ENCODE results near the gene ATP5MK.
"Not testable (repeated sequence)": the region's sequence is repeated elsewhere in the genome, so short reads cannot be mapped to it uniquely, and the experiment has no call there.

ATP5MK gene, protein sequence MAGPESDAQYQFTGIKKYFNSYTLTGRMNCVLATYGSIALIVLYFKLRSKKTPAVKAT

GRCh38 chr10:103396067-103396788, at the start of gene ATP5MK, which contains the start of gene PDCD11:
Gene ATP5MK (minus strand): TSS chr10:103396475. CDS start chr10:103392457, 4,018 bp downstream.
Gene PDCD11 (plus strand): TSS chr10:103396626. CDS start chr10:103398427, 1,801 bp downstream.
- DNase-seq: peak; percentile 96 to 97

- DNase-seq: no peak
Observed at GRCh38 chr10:103445366-103445765, 49.1 kb upstream of the ATP5MK start.

DNA sequence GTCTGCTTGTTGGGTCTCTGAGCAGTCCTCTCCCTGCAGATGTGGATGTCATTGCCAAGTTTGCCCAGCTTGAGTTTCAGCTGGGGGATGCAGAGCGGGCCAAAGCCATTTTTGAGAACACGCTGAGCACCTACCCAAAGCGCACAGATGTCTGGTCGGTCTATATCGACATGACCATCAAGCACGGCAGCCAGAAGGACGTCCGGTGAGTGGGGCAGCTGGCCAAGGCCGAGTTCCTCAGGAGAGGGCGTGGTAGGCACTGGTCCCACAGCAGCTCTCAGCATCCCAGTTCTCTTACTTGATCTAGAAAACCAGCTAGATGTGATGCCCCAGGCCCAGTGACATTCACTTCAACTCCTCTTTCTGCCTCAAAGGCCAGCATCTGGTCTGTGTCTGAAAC, 48.2 kb upstream of the ATP5MK start:
- DNase-seq: no peak

DNA sequence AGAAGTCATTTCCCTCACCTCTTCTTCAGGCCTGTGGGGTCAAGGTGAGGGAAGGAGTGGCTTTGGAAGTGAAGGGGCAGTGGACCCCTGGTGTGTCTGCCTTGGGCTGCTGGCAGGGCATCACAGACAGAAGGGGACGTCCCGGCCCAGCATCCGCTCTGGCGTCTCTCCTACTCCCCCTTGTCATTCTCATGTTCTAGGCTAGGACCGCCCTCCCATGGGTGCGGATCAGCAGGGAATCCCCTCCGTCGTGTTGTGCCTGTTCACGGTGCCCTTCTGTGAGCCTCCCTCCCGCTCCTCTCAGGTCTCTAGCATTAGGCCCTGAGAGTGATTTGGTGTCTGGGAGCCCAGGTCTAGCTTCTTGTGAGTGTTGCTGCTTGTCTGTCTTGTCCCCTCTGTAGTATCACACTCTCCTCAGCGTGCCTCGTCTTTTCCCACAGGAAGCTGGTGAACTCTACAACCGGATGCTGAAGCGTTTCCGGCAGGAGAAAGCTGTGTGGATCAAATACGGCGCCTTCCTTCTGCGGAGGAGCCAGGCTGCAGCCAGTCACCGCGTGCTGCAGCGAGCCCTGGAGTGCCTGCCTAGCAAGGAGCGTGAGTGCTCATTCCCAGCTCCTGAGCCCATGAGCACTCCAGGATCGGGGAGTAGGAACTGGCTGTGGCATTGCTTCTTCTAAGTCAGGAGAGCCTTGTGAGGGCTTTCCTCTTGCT, 47.4 kb upstream of the ATP5MK start:
- no peak for DNase-seq

GRCh38 chr10:103442031-103442461, 45.8 kb upstream of the ATP5MK start:
- DNase-seq: no peak

GRCh38 chr10:103441611-103442010, 45.3 kb upstream of the ATP5MK start:
- no peak for DNase-seq

DNA sequence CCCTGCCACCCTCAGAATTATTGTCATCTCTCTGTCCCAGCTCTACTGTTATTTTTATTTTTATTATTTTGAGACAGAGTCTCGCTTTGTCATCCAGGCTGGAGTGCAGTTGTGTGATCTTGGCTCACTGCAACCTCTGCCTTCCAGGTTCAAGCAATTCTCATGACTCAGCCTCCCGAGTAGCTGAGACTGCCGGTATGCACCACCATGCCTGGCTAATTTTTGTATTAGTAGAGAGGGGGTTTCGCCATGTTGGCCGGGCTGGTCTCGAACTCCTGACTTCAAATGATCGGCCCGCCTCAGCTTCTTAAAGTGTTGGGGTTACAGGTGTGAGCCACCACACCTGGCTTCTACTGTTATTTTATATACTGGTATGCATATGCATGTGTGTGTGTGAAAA, 44.9 kb upstream of the ATP5MK start:
- no peak for DNase-seq

- DNase-seq: no peak
Observed at GRCh38 chr10:103440416-103440815, 44.1 kb upstream of the ATP5MK start.

GRCh38 chr10:103439776-103440175, 43.5 kb upstream of the ATP5MK start:
- DNase-seq: no peak

DNA sequence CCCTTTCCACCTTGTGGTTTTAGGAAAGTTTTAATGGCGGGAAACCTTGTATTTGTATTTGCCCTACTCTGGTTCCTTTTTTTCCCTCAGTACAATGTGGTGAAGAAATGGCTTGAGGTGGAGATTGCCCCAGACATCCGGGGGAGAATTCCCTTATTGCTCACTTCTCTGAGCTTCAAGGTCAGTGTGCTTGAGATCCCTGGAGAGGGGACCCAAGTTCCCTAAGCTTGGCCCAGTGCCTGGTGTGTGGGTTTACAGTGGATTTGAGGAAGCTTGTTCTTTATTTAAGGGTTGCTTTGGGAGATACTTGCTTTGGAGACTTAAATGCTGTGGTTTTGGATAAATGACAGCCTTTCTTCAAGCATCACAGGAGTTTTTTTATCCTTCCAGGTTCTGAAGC, 37.6 kb upstream of the ATP5MK start:
- DNase-seq: no peak

- no peak for DNase-seq
Observed at GRCh38 chr10:103431902-103432301, 35.6 kb upstream of the ATP5MK start.

GRCh38 chr10:103429647-103430046, 33.4 kb upstream of the ATP5MK start:
- no peak for DNase-seq

DNA sequence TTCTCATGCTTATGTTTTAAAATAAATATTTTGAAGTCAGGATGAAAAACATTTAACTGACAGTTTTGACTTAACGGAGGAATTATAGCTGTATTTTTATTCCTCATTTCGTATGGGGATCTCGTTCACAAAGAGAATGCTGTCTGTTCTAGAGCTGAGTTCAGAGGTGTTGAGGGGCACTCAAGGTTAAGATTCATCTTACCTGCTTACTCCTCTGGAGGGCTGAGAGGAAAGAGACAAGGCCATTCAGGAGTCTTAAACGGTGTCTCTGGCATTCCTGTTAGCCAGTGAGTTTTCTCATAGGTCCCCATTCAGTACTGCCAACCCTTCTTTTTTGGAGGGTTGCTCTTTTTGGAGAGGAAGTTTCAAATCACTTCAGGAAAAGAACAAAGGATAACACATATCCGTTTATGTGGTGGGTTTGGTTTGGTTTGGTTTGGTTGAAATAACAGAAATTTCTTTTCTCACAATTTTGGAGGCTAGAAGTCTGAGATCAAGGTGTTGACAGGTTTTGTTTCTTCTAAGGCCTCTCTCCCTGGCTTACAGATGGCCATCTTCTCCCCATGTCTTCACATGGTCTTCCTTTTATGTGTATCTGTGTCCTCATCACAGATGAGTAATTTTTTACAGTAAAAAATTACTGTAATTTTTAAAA, 32.8 kb upstream of the ATP5MK start:
- no peak for DNase-seq

- no peak for DNase-seq
Observed at GRCh38 chr10:103427866-103428265, 31.6 kb upstream of the ATP5MK start.

DNA sequence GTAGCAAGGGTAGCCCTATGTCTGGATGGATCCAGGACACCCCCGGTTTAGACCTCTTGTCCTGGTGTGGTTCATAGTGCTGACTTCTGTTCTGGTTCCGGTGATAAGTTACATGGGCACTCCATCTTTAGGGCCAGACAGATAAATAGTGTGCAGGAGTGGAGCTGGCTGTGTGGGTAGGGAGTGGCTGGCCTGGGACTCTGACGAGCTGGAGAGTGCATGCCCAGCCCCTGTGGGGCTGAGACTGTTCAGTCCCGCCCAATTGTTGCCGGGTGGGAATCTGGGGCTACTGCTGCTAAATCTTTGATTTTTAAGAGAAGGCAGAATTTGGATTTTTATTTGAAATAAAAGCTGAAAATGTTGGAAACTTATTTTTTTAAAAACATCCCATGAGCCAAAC, 27.5 kb upstream of the ATP5MK start:
- DNase-seq: no peak

DNA sequence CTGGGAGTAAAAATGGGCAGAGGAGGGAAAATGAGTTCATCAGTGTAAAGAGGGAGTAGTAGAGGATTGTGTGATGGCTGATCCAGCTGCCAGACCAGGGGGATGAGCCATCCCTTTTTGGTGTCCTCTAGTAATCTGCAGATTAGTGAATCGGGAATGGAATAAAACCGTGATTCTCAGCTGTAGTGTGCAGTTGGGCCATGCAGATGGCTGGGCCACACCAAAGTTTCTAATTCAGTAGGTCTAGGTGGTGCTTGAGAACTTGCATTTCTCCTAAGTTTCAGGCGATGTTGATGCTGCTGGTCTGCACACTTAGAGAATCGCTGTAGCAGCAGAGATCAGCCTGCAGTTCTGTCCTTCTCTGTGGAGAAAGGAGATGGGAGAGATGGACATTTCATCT, 22.8 kb upstream of the ATP5MK start:
- no peak for DNase-seq

GRCh38 chr10:103417601-103418000, 21.3 kb upstream of the ATP5MK start:
- no peak for DNase-seq

DNA sequence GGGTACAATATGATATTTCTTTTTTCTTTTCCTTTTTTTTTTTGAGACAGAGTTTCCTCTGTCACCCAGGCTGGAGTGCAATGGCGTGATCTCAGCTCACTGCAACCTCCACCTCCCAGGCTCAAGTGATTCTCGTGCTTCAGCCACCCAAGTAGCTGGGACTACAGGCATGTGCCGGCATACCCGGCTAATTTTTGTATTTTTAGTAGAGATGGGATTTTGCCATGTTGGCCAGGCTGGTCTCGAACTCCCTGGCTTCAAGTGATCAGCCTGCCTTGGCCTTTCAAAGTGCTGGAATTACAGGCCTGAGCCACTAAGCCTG, 20.8 kb upstream of the ATP5MK start:
- not testable (repeated sequence) for DNase-seq

- DNase-seq: peak; percentile 30 to 66
Observed at GRCh38 chr10:103416436-103417147, 20.3 kb upstream of the ATP5MK start.

DNA sequence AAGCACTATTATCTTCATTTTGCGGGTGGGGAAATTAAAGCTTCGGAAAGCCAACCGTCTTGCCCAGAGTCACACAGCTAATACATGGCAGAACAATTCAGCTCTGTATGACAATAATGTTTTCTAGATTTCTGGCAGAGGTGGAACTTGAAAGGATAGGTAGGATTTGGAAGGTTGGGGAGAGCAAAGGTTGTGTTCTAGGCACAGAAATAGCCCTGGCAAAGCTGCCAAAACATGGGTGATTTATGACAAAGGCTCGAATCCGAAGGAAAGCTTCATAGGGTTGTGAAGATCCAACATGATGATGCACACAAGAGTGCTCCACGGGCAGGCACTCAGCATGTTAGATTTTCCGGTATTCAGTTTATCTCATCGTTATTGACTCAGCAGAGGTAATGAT, 19.3 kb upstream of the ATP5MK start:
- no peak for DNase-seq

DNA sequence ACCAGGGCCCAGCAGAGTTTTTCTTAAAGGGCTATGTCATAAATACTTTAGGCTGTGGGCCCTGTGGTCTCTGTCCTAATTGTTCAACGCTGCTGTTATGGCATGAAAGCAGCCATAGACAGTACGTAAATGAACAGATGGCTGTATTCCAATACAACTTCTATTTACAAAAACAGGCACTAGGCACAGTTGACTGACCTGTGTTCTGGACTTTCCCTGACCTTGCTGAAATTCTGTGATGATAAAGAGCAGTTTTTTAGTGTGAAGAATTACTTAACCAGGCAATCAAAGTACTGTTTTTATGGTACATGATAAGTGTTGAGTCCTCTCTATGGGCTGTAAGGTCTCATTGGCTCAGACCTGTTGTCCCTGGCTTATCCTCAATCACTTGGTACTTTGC, 17.3 kb upstream of the ATP5MK start:
- DNase-seq: no peak

GRCh38 chr10:103397191-103397825, 1.0 kb upstream of the ATP5MK start:
- DNase-seq: no peak

GRCh38 chr10:103396789-103397087, 463 bp upstream of the ATP5MK start:
- no peak for DNase-seq
